Measurements from ENCODE around the gene PCDHGB2.
"Not testable (repeated sequence)": the region's sequence is repeated elsewhere in the genome, so short reads cannot be mapped to it uniquely, and the experiment has no call there.

Gene PCDHGB2

GRCh38 chr5:141359790-141360426 lies at the start of gene PCDHGB2:
Gene PCDHGB2 (plus strand): TSS chr5:141359994. CDS start chr5:141360136, 142 bp downstream.
- no peak for DNase-seq

DNA sequence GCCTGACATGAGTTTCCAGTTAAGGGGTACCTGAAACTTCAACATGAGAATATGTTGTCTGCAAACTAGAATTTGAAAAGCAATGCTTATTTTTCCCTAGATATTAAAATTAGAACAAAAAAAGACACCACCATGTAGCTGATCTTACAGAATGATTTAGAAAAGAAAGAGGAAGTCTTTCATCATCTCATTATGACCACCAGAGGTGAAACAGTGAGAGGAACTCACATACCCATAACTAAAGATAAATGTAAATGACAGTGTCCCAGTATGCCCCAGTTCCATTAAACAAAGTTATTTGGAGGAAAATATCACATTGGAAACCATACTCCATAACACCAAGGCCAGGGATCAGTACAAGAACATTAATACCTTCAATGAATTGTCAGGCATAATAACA lies 46.1 kb upstream of the PCDHGB2 start:
- no peak for DNase-seq

GRCh38 chr5:141316963-141317362 lies 42.8 kb upstream of the PCDHGB2 start:
- DNase-seq: not testable (repeated sequence)

DNA sequence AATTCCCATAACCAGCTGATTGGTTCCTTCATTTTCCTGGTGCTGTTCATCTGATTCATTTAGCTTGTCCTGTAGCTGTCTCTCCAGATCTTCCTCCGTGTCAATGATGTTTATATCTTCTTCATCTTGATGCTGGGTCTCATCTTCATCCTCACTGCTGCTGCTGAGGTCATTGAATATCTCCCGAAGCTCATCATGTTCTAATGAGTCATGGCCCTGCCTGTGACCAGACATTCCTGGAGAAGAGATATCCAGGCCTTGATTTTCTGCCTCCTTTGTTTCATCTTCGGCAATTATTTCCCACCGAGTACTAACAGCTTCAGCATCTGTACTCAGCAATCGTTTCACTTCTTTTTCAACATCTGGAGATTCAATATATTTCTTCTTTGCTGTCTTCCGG lies 40.6 kb upstream of the PCDHGB2 start:
- DNase-seq: no peak

GRCh38 chr5:141319699-141320098 lies 40.1 kb upstream of the PCDHGB2 start:
- no peak for DNase-seq

- DNase-seq: peak; percentile 55
These were observed 39.3 kb upstream of the PCDHGB2 start, which contains the start of gene TAF7 for GRCh38 chr5:141320225-141321169. Gene TAF7 (minus strand): TSS chr5:141320784. CDS start chr5:141320044, 740 bp downstream.

DNA sequence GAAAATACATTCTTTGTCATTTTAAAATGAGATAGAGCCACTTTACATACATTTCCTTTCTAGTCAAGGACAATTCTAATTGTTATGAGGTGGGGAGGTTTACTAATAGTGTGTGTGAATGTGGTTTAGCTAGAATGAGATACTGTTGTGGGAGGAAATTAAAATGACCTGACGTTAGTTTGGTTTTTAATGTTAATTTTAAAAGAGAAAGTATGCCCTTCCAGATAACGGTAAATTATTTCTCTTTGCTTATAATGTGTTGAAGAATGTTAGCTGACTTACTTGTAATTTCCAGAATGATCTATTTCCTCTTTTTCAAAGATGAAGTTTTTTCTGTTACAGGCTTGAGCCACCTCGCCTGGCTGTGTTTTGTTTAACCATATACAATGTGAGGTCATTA lies 37.5 kb upstream of the PCDHGB2 start:
- no peak for DNase-seq

DNA sequence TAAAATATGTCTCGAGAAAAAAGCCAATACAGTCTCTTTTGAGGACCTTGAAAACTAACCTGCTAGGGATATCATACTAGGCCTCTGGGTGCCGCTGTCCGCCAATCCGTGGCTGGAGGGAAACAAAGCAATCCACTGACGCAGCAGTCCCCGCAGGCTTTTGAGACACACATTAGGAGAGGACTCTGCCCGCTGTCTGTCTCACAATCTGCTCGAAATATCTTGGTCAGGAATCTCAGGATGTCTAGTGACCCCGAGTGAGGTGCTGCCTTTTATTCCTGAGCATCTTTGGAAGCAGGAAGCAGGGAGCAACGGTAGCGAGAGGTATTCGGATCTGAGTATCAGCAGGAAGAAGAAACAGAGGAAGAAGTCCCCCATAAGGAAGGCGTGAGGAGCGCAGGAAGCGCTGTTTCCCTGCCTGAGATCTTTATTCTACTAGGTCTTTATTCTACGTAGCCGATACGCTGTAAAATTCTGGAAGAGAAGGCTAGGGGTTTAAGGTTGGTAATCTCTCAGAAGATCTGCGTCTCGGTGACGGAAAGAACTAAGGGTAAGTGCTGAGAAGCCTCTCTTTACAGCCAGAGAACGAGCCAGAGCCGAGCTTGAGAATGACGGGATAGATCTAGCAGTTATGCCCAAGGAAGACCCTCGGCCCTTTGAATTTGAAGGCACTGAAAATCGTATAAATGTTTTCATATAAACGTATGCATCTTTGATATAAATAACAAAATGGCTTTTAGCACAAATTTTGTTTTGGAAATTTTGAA lies 33.5 kb upstream of the PCDHGB2 start:
- peak; percentile 36 for DNase-seq

DNA sequence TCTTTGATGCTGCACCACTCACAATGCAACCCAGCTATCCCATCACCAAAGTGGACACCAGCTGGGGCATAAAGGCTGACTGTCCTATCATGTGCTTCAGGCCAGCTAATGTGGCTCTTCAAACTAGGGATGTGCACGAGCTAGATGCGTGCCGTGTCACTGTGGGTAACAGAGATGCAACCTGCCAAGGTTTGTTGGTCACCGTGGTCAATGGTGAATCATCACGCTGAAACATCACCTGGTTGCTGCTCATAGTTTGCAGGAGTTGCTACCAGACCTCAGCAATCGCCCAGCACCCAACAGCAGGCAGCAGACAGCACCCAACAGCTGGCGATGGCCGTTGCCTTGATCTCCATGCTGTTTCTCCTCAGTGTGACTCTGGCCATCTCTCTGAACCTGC lies 31.6 kb upstream of the PCDHGB2 start:
- DNase-seq: no peak

DNA sequence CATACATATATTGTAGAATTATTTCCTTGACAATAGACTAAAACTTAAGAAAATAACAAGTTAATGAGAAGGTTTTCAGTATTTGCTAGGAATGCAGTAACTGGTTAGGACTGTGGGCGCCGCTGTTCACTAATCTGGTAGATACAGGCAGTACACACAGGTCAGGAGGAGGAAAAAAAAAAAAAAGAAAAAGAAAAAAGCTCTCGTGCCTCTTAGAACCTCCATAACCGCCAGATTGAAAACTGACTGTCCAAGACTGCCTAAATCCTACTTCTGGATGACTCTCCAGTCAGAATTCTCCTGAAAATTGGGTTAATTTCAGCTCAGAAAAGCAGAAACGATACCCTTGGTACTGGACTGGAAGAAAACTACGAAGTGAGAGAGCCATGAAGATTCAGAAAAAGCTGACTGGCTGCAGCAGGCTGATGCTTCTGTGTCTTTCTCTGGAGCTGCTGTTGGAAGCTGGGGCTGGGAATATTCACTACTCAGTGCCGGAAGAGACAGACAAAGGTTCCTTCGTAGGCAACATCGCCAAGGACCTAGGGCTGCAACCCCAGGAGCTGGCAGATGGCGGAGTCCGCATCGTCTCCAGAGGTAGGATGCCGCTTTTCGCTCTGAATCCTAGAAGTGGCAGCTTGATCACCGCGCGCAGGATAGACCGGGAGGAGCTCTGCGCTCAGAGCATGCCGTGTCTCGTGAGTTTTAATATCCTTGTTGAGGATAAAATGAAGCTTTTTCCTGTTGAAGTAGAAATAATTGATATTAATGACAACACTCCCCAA lies 29.3 kb upstream of the PCDHGB2 start, which contains the start of gene PCDHGA1:
Gene PCDHGA1 (plus strand): TSS at position 216 of the 782 bp plus-strand sequence.
- no peak for DNase-seq

- DNase-seq: not testable (repeated sequence)
These were observed 27.2 kb upstream of the PCDHGB2 start for GRCh38 chr5:141332571-141332970.

DNA sequence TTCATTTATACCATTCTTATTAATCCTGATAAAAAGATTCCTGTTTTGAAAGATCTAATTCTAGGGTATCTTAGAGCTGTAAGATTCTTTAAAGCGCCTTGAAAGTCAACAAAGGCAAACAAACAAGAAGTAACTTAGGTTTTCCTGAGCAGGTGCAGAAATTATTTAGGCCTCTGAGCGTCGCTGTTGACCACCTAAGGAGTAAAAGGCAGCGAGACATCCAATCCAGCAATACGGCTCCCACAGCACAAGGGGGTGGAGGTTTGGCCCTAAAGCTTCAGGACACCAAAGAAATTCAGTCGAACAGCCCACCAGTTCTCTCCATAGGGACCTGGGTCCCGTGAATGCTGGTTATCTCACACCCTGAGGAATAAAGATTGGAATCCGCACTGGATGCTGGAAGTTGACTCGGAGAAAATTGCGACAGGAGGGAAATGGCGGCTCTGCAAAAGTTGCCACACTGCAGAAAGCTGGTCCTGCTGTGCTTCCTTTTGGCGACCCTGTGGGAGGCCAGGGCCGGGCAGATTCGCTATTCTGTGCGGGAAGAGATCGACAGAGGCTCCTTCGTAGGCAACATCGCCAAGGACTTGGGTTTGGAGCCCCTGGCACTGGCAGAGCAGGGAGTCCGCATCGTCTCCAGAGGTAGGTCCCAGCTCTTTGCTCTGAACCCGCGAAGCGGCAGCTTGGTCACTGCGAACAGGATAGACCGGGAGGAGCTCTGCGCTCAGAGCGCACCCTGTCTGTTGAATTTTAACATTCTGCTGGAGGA lies 21.1 kb upstream of the PCDHGB2 start, which contains the start of gene PCDHGA2:
Gene PCDHGA2 (plus strand): TSS at position 223 of the 769 bp plus-strand sequence.
- no peak for DNase-seq

DNA sequence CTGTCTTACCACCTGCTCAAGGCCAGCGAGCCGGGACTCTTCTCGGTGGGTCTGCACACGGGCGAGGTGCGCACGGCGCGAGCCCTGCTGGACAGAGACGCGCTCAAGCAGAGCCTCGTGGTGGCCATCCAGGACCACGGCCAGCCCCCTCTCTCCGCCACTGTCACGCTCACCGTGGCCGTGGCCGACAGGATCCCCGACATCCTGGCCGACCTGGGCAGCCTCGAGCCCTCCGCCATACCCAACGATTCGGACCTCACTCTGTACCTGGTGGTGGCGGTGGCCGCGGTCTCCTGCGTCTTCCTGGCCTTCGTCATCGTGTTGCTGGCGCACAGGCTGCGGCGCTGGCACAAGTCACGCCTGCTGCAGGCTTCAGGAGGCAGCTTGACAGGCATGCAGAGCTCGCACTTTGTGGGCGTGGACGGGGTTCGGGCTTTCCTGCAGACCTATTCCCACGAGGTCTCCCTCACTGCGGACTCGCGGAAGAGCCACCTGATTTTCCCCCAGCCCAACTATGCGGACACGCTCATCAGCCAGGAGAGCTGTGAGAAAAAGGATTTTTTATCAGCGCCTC lies 18.9 kb upstream of the PCDHGB2 start:
- DNase-seq: not testable (repeated sequence)

- no peak for DNase-seq
These were observed 17.0 kb upstream of the PCDHGB2 start for GRCh38 chr5:141342773-141343172.

DNA sequence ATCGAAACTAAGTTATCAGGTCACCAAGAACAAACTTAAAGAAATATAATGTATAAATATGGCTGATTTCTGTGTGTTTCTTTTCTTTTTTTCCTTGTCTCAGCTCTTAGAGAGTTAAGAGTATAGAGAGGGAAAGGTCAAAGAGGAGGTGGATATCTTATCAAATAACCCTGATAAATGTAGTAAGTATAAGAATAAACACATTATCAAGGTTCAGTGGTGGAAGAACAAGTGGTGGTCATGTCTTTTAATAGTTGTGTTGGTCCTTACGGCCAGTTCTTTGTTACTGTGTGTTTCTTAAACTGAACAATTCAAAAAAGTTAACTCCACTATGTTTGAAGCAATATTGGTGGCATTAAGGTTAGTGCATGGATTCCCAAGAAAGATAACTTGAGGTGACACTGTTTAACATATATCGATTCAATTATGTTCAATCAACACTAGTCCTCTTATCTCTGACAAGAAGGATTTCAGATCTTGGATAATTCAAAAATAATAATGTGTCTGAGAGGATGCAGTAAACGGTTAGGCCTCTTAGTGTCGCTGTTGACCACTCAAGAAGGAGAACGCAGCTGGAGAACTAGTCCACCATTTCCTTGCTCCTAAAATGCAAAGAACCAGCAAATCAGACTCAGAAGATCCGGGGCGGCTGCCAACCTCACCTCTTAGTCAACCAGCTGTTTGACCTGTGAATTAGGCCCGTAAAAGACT lies 16.4 kb upstream of the PCDHGB2 start, which contains the start of gene PCDHGA3:
Gene PCDHGA3 (plus strand): TSS at position 588 of the 711 bp plus-strand sequence. CDS start 205 bp downstream, outside the sequence.
- no peak for DNase-seq

- no peak for DNase-seq
These were observed 15.8 kb upstream of the PCDHGB2 start for GRCh38 chr5:141343953-141344463.

- no peak for DNase-seq
These were observed 14.5 kb upstream of the PCDHGB2 start for GRCh38 chr5:141345327-141345726.

DNA sequence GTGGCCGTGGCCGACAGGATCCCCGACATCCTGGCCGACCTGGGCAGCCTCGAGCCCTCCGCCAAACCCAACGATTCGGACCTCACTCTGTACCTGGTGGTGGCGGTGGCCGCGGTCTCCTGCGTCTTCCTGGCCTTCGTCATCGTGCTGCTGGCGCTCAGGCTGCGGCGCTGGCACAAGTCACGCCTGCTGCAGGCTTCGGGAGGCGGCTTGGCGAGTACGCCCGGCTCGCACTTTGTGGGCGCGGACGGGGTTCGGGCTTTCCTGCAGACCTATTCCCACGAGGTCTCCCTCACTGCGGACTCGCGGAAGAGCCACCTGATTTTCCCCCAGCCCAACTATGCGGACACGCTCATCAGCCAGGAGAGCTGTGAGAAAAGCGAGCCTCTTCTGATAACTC lies 13.8 kb upstream of the PCDHGB2 start:
- DNase-seq: not testable (repeated sequence)

DNA sequence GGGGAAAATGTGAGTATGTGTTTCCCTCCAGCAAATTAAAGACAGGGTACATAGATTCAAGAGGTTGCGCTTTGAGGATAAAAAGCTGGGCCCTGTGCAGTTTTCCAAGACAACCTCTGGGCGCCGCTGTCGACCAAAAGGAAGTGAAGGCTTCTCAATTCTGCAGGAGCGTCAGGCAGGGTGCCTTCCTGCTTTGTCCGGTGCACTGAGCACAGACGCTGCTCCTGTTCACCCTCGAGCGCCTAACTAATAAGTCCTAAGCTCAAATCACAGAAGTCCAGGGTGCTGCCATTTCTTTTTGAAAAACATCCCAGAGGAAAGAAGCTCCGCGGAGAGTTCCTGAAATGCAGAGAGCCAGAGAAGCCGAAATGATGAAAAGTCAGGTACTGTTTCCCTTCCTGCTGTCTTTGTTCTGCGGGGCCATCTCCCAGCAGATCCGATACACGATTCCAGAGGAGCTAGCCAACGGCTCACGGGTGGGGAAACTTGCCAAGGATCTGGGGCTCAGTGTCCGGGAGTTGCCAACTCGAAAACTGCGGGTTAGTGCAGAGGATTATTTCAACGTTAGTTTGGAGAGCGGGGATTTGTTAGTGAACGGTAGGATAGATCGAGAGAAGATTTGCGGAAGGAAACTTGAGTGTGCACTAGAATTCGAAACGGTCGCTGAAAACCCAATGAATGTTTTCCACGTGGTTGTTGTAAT lies 9.7 kb upstream of the PCDHGB2 start, which contains the start of gene PCDHGB1:
Gene PCDHGB1 (plus strand): TSS at position 183 of the 703 bp plus-strand sequence. CDS start 162 bp downstream, at position 345.
- no peak for DNase-seq

Data from NCI-H187 treated with DMSO at 0.1 percent for 48 hours (cell line).